H9 (cell line): ENCODE measurements around the gene FAAP100. TPM values are rescaled to one million over a fixed set of nuclear protein-coding genes. Genes with fewer than 3 reads are reported as not detected.

ENCODE experiments used
- DNase-seq: peaks from one replicate; pipeline ENCODE4 v3.0.0-alpha.2; 2017
- H2AFZ ChIP-seq: one replicate; pipeline ENCODE4 v1.6.1; 2013; ENCODE audit warnings: mild to moderate bottlenecking, low read length, control low read depth, moderate library complexity
- H2AK5ac ChIP-seq: 2 replicates; pipeline ENCODE4 v1.6.1; 2013; ENCODE audit warnings: low read length, control low read depth, mixed read lengths; ENCODE audit not compliant: insufficient read length
- H2BK120ac ChIP-seq: one replicate; pipeline ENCODE4 v1.6.1; 2013; ENCODE audit warnings: low read depth, mild to moderate bottlenecking, low read length, control low read depth, inconsistent platforms; ENCODE audit not compliant: poor library complexity, severe bottlenecking
- H2BK12ac ChIP-seq: 2 replicates; pipeline ENCODE4 v1.6.1; 2013; ENCODE audit warnings: low read length, control low read depth, mixed read lengths, low read depth; ENCODE audit not compliant: insufficient read length
- H2BK15ac ChIP-seq: 2 replicates; pipeline ENCODE4 v1.6.1; 2013; ENCODE audit warnings: low read depth, low read length, control low read depth
- H2BK20ac ChIP-seq: one replicate; pipeline ENCODE4 v1.6.1; 2013; ENCODE audit warnings: low read depth, mild to moderate bottlenecking, low read length, control low read depth, inconsistent platforms; ENCODE audit not compliant: poor library complexity, severe bottlenecking
- H2BK5ac ChIP-seq: 2 replicates; pipeline ENCODE4 v1.6.1; 2013; ENCODE audit warnings: low read length, control low read depth, mixed read lengths; ENCODE audit not compliant: insufficient read length
- H3K14ac ChIP-seq: 2 replicates; pipeline ENCODE4 v1.6.1; 2013; ENCODE audit warnings: low read length, control low read depth; ENCODE audit not compliant: insufficient read depth
- H3K18ac ChIP-seq: 2 replicates; pipeline ENCODE4 v1.6.1; 2013; ENCODE audit warnings: low read depth, mild to moderate bottlenecking, mixed read lengths, low read length, control low read depth; ENCODE audit not compliant: insufficient read length
- H3K23ac ChIP-seq: 2 replicates; pipeline ENCODE4 v1.6.1; 2013; ENCODE audit warnings: low read length, control low read depth, mixed read lengths, low read depth; ENCODE audit not compliant: insufficient read length
- H3K23me2 ChIP-seq: 2 replicates; pipeline ENCODE4 v1.6.1; 2013; ENCODE audit warnings: low read depth, mild to moderate bottlenecking, mixed read lengths, low read length, control low read depth; ENCODE audit not compliant: insufficient read length, poor library complexity, severe bottlenecking
- H3K27ac ChIP-seq: 2 replicates; pipeline ENCODE4 v1.5.1; 2013; ENCODE audit warnings: low read length, control low read depth, mixed read lengths, low read depth; ENCODE audit not compliant: insufficient read length
- H3K27me3 ChIP-seq: 2 replicates; pipeline ENCODE4 v1.6.1; 2013; ENCODE audit warnings: low read length, control low read depth, inconsistent platforms; ENCODE audit not compliant: insufficient read depth
- H3K4ac ChIP-seq: 2 replicates; pipeline ENCODE4 v1.6.1; 2013; ENCODE audit warnings: low read depth, mild to moderate bottlenecking, control low read depth, inconsistent platforms, low read length, moderate library complexity
- H3K4me1 ChIP-seq: 2 replicates; pipeline ENCODE4 v1.6.1; 2013; ENCODE audit warnings: low read length, control low read depth, inconsistent platforms; ENCODE audit not compliant: insufficient read depth
- H3K4me2 ChIP-seq: 2 replicates; pipeline ENCODE4 v1.6.1; 2013; ENCODE audit warnings: low read length, control low read depth, mixed read lengths; ENCODE audit not compliant: insufficient read length, insufficient read depth
- H3K56ac ChIP-seq: 2 replicates; pipeline ENCODE4 v1.6.1; 2013; ENCODE audit warnings: low read depth, mild to moderate bottlenecking, mixed read lengths, low read length, control low read depth; ENCODE audit not compliant: insufficient read length
- H3K79me1 ChIP-seq: 2 replicates; pipeline ENCODE4 v1.6.1; 2013; ENCODE audit warnings: low read depth, mild to moderate bottlenecking, moderate library complexity, low read length, control low read depth, inconsistent platforms; ENCODE audit not compliant: insufficient read depth, poor library complexity, severe bottlenecking
- H3K79me2 ChIP-seq: 2 replicates; pipeline ENCODE4 v1.6.1; 2013; ENCODE audit warnings: low read length, control low read depth, inconsistent platforms; ENCODE audit not compliant: insufficient read depth
- H3K9ac ChIP-seq: 2 replicates; pipeline ENCODE4 v1.6.1; 2013; ENCODE audit warnings: low read length, control low read depth, mixed read lengths; ENCODE audit not compliant: insufficient read length; ENCODE audit errors: extremely low read depth
- H3K9me3 ChIP-seq: one replicate; pipeline ENCODE4 v1.6.1; 2013; ENCODE audit warnings: low read depth, low read length, inconsistent platforms; ENCODE audit not compliant: control insufficient read depth
- H3T11ph ChIP-seq: one replicate; pipeline ENCODE4 v1.6.1; 2013; ENCODE audit warnings: mild to moderate bottlenecking, low read length, control low read depth, inconsistent platforms
- H4K20me1 ChIP-seq: one replicate; pipeline ENCODE4 v1.6.1; 2013; ENCODE audit not compliant: control insufficient read depth, insufficient read length, insufficient read depth
- H4K5ac ChIP-seq: 2 replicates; pipeline ENCODE4 v1.6.1; 2013; ENCODE audit warnings: low read depth, mild to moderate bottlenecking, mixed read lengths, low read length, control low read depth; ENCODE audit not compliant: insufficient read length
- H4K8ac ChIP-seq: replicated peaks from 2 replicates; pipeline ENCODE4 v1.6.1; 2013; ENCODE audit warnings: low read length, control low read depth, mixed read lengths, low read depth; ENCODE audit not compliant: insufficient read length
- H4K91ac ChIP-seq: 2 replicates; pipeline ENCODE4 v1.6.1; 2013; ENCODE audit warnings: low read depth, mild to moderate bottlenecking, moderate library complexity, mixed read lengths, low read length, control low read depth; ENCODE audit not compliant: insufficient read length
- H3K27ac Mint-ChIP-seq, 3 experiments: 2 replicates in 2 of 3; 3 replicates in 1 of 3; pipeline ENCODE4 v1.8.0; 2020 to 2021; ENCODE audit warnings: mixed read lengths in 3 of 3, mild to moderate bottlenecking in 1 of 3, moderate library complexity in 1 of 3
- H3K27me3 Mint-ChIP-seq: 2 replicates; pipeline ENCODE4 v1.8.0; 2021; ENCODE audit warnings: low read depth, mild to moderate bottlenecking, moderate library complexity, mixed read lengths
- H3K36me3 Mint-ChIP-seq, 3 experiments: 2 replicates in 2 of 3; 3 replicates in 1 of 3; pipeline ENCODE4 v1.8.0; 2020 to 2021; ENCODE audit warnings: low read depth in 3 of 3, mixed read lengths in 3 of 3; ENCODE audit not compliant: insufficient read depth in 1 of 3
- H3K4me1 Mint-ChIP-seq, 2 experiments: 2 replicates each; pipeline ENCODE4 v1.8.0; 2020; ENCODE audit warnings: mixed read lengths in 2 of 2
- H3K4me3 Mint-ChIP-seq, 2 experiments: 2 replicates in 1 of 2; 3 replicates in 1 of 2; pipeline ENCODE4 v1.8.0; 2020 to 2021; ENCODE audit warnings: mild to moderate bottlenecking in 2 of 2, mixed read lengths in 2 of 2, moderate library complexity in 1 of 2
- H3K9me3 Mint-ChIP-seq, 2 experiments: 2 replicates in 1 of 2; 3 replicates in 1 of 2; pipeline ENCODE4 v1.8.0; 2020; ENCODE audit warnings: mild to moderate bottlenecking in 2 of 2, mixed read lengths in 2 of 2, moderate library complexity in 1 of 2
- WGBS: extraction: QIAGEN DNeasy Blood & Tissue Kit; methylation state at CpG from one replicate; pipeline ENCODE4 v1.1.7; 2013; ENCODE audit warnings: missing lambda C conversion rate, low lambda C conversion rate, mixed read lengths; ENCODE audit not compliant: insufficient read length; ENCODE audit errors: extremely low coverage; 5-methylcytosine and 5-hydroxymethylcytosine counted together
- total RNA-seq: library from RNA; stranded (reverse); gene quantifications from 2 replicates; pipeline ENCODE4 v1.2.1, GENCODE V29; 2021
- TF ChIP-seq, protein P1 (sequence below): fragments of 200-600 bp; sonication (generic); conservative IDR thresholded peaks from 3 replicates; pipeline ENCODE4 v1.8.0; 2021; ENCODE audit warnings: antibody characterized with exemption, mild to moderate bottlenecking

The FAAP100 gene
- total RNA-seq, 1 experiment from 2014 or later = 54.0 TPM

GRCh38 chr17:81493198-81494038, 58.7 kb downstream of the FAAP100 start:
- no peak overlapping the region for H3K23ac ChIP-seq
- H3K4me3 Mint-ChIP-seq = peak overlapping the region in 1 of 2 experiments; percentile 50; a peak in 1 of 5 replicates

More at GRCh38 chr17:81493198-81494038, 58.7 kb downstream of the FAAP100 start:
- Histone ChIP-seq H3T11ph (no peak overlapping the region), H2AFZ (no peak overlapping the region), H3K79me1 (no peaks in the 10 kb centered on the region), H2BK20ac (no peak overlapping the region), H4K20me1 (no peaks in the 10 kb centered on the region), H3K79me2 (no peaks in the 10 kb centered on the region), H2BK5ac (no peak overlapping the region), H3K56ac (no peak overlapping the region), H3K4me2 (no peak overlapping the region), H4K5ac (no peak overlapping the region), H3K14ac (no peak overlapping the region), H2BK12ac (no peak overlapping the region), H4K91ac (no peak overlapping the region), H3K27ac (no peak overlapping the region), H4K8ac (no peak overlapping the region), H3K9ac (no peak overlapping the region), H3K9me3 (no peaks in the 10 kb centered on the region), H3K4ac (no peak overlapping the region), H3K23me2 (peaks cover 5% of the 10 kb centered on the region), H3K4me1 (peaks cover 3% of the 10 kb centered on the region; the same call in 1 of the 2 replicates), H2BK15ac (no peak overlapping the region), H2BK120ac (no peak overlapping the region), H3K18ac (no peak overlapping the region), H2AK5ac (no peak overlapping the region), H3K27me3 (no peaks in the 10 kb centered on the region; the same call in 1 of the 2 replicates)
- Mint-ChIP-seq H3K36me3 (no peaks in the 10 kb centered on the region), H3K27me3 (peaks cover 45% of the 10 kb centered on the region), H3K27ac (no peak overlapping the region), H3K4me1 (peaks cover 27 to 41% of the 10 kb centered on the region in 2 experiments), H3K9me3 (no peaks in the 10 kb centered on the region)
- TF ChIP-seq, protein P1, sequence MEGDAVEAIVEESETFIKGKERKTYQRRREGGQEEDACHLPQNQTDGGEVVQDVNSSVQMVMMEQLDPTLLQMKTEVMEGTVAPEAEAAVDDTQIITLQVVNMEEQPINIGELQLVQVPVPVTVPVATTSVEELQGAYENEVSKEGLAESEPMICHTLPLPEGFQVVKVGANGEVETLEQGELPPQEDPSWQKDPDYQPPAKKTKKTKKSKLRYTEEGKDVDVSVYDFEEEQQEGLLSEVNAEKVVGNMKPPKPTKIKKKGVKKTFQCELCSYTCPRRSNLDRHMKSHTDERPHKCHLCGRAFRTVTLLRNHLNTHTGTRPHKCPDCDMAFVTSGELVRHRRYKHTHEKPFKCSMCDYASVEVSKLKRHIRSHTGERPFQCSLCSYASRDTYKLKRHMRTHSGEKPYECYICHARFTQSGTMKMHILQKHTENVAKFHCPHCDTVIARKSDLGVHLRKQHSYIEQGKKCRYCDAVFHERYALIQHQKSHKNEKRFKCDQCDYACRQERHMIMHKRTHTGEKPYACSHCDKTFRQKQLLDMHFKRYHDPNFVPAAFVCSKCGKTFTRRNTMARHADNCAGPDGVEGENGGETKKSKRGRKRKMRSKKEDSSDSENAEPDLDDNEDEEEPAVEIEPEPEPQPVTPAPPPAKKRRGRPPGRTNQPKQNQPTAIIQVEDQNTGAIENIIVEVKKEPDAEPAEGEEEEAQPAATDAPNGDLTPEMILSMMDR = no peak
- DNase-seq = peak; percentile 63
- no CpG with 5 or more reads among the region's 16 CpGs for WGBS
